ENCODE data around the gene CES1.
"Not testable (repeated sequence)": the region's sequence is repeated elsewhere in the genome, so short reads cannot be mapped to it uniquely, and the experiment has no call there.

CES1 gene

GRCh38 chr16:55842369-55843104, 9.6 kb upstream of the CES1 start:
- Histone ChIP-seq H3K4me3 (ENCODE audit: low read depth, low read length) (no peak overlapping the region), H3K9me3 (ENCODE audit: control insufficient read depth, low read length) (no peaks in the 10 kb centered on the region), H2AFZ (no peak overlapping the region), H3K27me3 (ENCODE audit: control insufficient read depth, insufficient read depth, low read length) (no peaks in the 10 kb centered on the region), H3K9ac (no peak overlapping the region), H3K27ac (no peak overlapping the region), H3K4me2 (ENCODE audit: low read length) (no peak overlapping the region), H3K4me1 (no peaks in the 10 kb centered on the region), H3K79me2 (no peaks in the 10 kb centered on the region), H3K36me3 (ENCODE audit: control insufficient read depth, insufficient read depth, low read length) (no peaks in the 10 kb centered on the region)
- peak; percentile 85 for TF ChIP-seq CTCF (IDR thresholded peaks at IDR 0.05)

DNA sequence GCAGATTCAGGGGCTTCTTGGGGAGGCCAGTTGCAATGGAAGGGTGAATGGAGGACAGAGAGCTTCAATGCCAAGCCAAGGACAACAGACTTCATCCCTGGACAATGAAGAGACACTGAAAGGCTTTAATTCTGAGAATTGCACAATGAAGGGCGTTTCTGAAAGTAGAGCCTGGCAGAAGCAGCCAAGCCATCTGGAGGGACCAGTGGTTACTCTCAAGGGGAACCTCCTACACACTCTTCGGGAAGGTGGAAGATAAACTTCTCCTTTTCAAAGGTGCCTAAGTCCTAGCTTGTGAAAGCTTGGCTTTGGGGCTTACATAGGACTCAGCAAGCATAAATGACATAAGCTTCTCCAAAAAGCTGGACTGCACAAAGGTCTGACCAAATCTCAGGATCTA, 6.2 kb upstream of the CES1 start:
- no peaks in the 10 kb centered on the region for H3K9me3 ChIP-seq (ENCODE audit: control insufficient read depth, low read length)
- H3K27ac ChIP-seq = no peak overlapping the region
- H3K79me2 ChIP-seq = no peaks in the 10 kb centered on the region
- no peak for TF ChIP-seq CTCF (IDR thresholded peaks at IDR 0.05)
- H3K27me3 ChIP-seq (ENCODE audit: control insufficient read depth, insufficient read depth, low read length) = no peaks in the 10 kb centered on the region
- H3K4me3 ChIP-seq (ENCODE audit: low read depth, low read length) = no peak overlapping the region
- no peaks in the 10 kb centered on the region for H3K4me1 ChIP-seq
- H2AFZ ChIP-seq = no peak overlapping the region
- no peak overlapping the region for H3K9ac ChIP-seq
- no peaks in the 10 kb centered on the region for H3K36me3 ChIP-seq (ENCODE audit: control insufficient read depth, insufficient read depth, low read length)
- H3K4me2 ChIP-seq (ENCODE audit: low read length) = no peak overlapping the region

DNA sequence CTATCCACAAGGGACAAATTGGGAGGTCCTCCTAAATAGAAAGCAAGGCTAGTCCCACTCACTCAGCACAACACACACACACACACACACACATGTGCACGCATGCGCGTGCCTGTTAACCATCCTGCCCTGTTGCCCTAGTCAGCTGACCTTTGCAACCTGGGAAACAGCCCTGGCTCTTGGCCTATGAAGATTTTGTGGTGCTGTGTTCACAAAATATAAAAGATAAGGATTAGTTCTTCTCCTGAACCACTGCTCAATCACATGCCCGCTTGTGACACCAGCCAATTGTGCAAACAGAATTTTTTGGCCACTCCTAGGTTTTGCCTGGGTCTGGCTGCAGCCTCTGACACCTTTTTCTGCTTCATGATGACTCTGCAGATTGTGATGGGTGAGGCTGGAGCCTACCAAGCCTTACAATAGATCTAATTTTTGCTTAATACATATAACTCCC, 3.3 kb upstream of the CES1 start:
- Histone ChIP-seq H3K9me3 (ENCODE audit: control insufficient read depth, low read length) (no peaks in the 10 kb centered on the region), H3K79me2 (no peaks in the 10 kb centered on the region), H3K9ac (no peak overlapping the region), H3K4me1 (no peaks in the 10 kb centered on the region), H3K4me2 (ENCODE audit: low read length) (no peak overlapping the region), H3K27me3 (ENCODE audit: control insufficient read depth, insufficient read depth, low read length) (no peaks in the 10 kb centered on the region), H3K36me3 (ENCODE audit: control insufficient read depth, insufficient read depth, low read length) (no peaks in the 10 kb centered on the region), H3K4me3 (ENCODE audit: low read depth, low read length) (no peak overlapping the region), H2AFZ (no peak overlapping the region), H3K27ac (no peak overlapping the region)
- no peak for TF ChIP-seq CTCF (IDR thresholded peaks at IDR 0.05)

GRCh38 chr16:55835581-55835980, 2.7 kb upstream of the CES1 start:
- Histone ChIP-seq H3K27me3 (ENCODE audit: control insufficient read depth, insufficient read depth, low read length) (no peaks in the 10 kb centered on the region), H3K79me2 (no peaks in the 10 kb centered on the region), H3K27ac (no peak overlapping the region), H2AFZ (no peak overlapping the region), H3K4me1 (no peaks in the 10 kb centered on the region), H3K4me2 (ENCODE audit: low read length) (no peak overlapping the region), H3K9me3 (ENCODE audit: control insufficient read depth, low read length) (no peaks in the 10 kb centered on the region), H3K4me3 (ENCODE audit: low read depth, low read length) (no peak overlapping the region), H3K36me3 (ENCODE audit: control insufficient read depth, insufficient read depth, low read length) (no peaks in the 10 kb centered on the region), H3K9ac (no peak overlapping the region)
- TF ChIP-seq CTCF (IDR thresholded peaks at IDR 0.05) = no peak

DNA sequence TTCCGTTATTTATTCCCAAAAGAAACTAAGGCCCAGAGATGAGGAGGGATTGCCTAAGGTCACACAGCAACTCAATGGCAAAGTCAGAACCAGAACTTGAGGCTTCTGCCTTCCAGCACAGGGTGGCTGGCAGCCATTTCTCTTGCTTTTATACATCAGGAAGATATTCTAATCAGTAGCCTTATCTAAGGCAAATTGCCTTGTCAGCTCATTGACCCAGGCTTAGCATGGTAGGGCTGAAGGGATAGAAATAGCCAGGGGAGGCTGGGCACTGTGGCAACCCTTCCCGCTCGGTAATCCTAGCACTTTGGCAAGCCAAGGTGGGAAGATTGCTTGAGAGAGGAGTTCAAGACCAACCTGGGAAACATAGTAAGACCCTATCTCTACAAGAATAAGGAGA, 2.3 kb upstream of the CES1 start:
- H3K4me1 ChIP-seq; H3K9me3 ChIP-seq (ENCODE audit: control insufficient read depth, low read length); H3K4me2 ChIP-seq (ENCODE audit: low read length); H3K79me2 ChIP-seq; H3K4me3 ChIP-seq (ENCODE audit: low read depth, low read length); H3K36me3 ChIP-seq (ENCODE audit: control insufficient read depth, insufficient read depth, low read length); H3K27ac ChIP-seq; H3K27me3 ChIP-seq (ENCODE audit: control insufficient read depth, insufficient read depth, low read length); H2AFZ ChIP-seq; H3K9ac ChIP-seq: not testable (repeated sequence)
